ENCODE data around the gene SRBD1.
"Not testable (repeated sequence)": the region's sequence is repeated elsewhere in the genome, so short reads cannot be mapped to it uniquely, and the experiment has no call there.

SRBD1 gene

GRCh38 chr2:45426025-45426424, 185.0 kb downstream of the SRBD1 start:
- not testable (repeated sequence) for DNase-seq (ENCODE audit: low spot score)

- DNase-seq (ENCODE audit: low spot score) = no peak
Observed at GRCh38 chr2:45422921-45423320, 188.1 kb downstream of the SRBD1 start.

GRCh38 chr2:45418532-45418931, 192.5 kb downstream of the SRBD1 start:
- DNase-seq (ENCODE audit: low spot score) = no peak

- no peak for DNase-seq (ENCODE audit: low spot score)
Observed at GRCh38 chr2:45415534-45416123, 195.4 kb downstream of the SRBD1 start.

- peak; percentile 16 for DNase-seq (ENCODE audit: low spot score)
Observed at GRCh38 chr2:45412754-45413379, 198.2 kb downstream of the SRBD1 start.

- no peak for DNase-seq (ENCODE audit: low spot score)
Observed at GRCh38 chr2:45409677-45410076, 201.4 kb downstream of the SRBD1 start.

GRCh38 chr2:45406621-45407020, 204.4 kb downstream of the SRBD1 start:
- DNase-seq (ENCODE audit: low spot score) = no peak

- DNase-seq (ENCODE audit: low spot score) = peak; percentile 16
Observed at GRCh38 chr2:45404807-45405297, 206.2 kb downstream of the SRBD1 start.

- no peak for DNase-seq (ENCODE audit: low spot score)
Observed at GRCh38 chr2:45403036-45403435, 208.0 kb downstream of the SRBD1 start.

- DNase-seq (ENCODE audit: low spot score) = no peak
Observed at GRCh38 chr2:45401431-45401922, 209.6 kb downstream of the SRBD1 start.

- DNase-seq (ENCODE audit: low spot score) = no peak
Observed at GRCh38 chr2:45399040-45399784, 211.9 kb downstream of the SRBD1 start.

- DNase-seq (ENCODE audit: low spot score) = no peak
Observed at GRCh38 chr2:45397292-45397691, 213.8 kb downstream of the SRBD1 start.

GRCh38 chr2:45396671-45397070, 214.4 kb downstream of the SRBD1 start:
- no peak for DNase-seq (ENCODE audit: low spot score)

- no peak for DNase-seq (ENCODE audit: low spot score)
Observed at GRCh38 chr2:45394842-45395241, 216.2 kb downstream of the SRBD1 start.

- no peak for DNase-seq (ENCODE audit: low spot score)
Observed at GRCh38 chr2:45394216-45394615, 216.9 kb downstream of the SRBD1 start.

- peak; percentile 10 for DNase-seq (ENCODE audit: low spot score)
Observed at GRCh38 chr2:45391866-45392265, 219.2 kb downstream of the SRBD1 start.

- DNase-seq (ENCODE audit: low spot score) = no peak
Observed at GRCh38 chr2:45390861-45391260, 220.2 kb downstream of the SRBD1 start.

GRCh38 chr2:45390441-45390840, 220.6 kb downstream of the SRBD1 start:
- no peak for DNase-seq (ENCODE audit: low spot score)

GRCh38 chr2:45388541-45389100, 222.4 kb downstream of the SRBD1 start:
- no peak for DNase-seq (ENCODE audit: low spot score)

- no peak for DNase-seq (ENCODE audit: low spot score)
Observed at GRCh38 chr2:45382744-45383143, 228.3 kb downstream of the SRBD1 start.

- DNase-seq (ENCODE audit: low spot score) = peak; percentile 30
Observed at GRCh38 chr2:45380131-45380836, 230.8 kb downstream of the SRBD1 start.
